Epithelial cell of esophagus (primary cell): ENCODE results near the gene RBBP7.

Experiments used
- DNase-seq: peaks from one replicate; pipeline ENCODE4 v3.0.0; 2010; ENCODE audit warnings: low read depth
- H3K4me3 ChIP-seq: 2 replicates; pipeline ENCODE4 v1.5.1; 2011; ENCODE audit warnings: mild to moderate bottlenecking, low read length, control low read depth
- CTCF ChIP-seq: IDR thresholded peaks from 2 replicates; pipeline ENCODE4 v1.5.1; 2011; ENCODE audit warnings: low read depth, mild to moderate bottlenecking, low read length, control low read depth, inconsistent platforms; ENCODE audit not compliant: insufficient read depth; ENCODE audit errors: missing control alignments

RBBP7 gene

GRCh38 chrX:16882169-16882568 lies 12.0 kb upstream of the RBBP7 start:
- no peak for TF ChIP-seq CTCF
- DNase-seq, result peak; percentile 4
- no peak overlapping the region for H3K4me3 ChIP-seq

GRCh38 chrX:16876696-16877095 lies 6.5 kb upstream of the RBBP7 start:
- H3K4me3 ChIP-seq, result no peak overlapping the region
- DNase-seq, result no peak
- TF ChIP-seq CTCF, result no peak

- no peak for TF ChIP-seq CTCF
- no peak overlapping the region for H3K4me3 ChIP-seq
- DNase-seq, result no peak
Observed at GRCh38 chrX:16874458-16875095, 4.4 kb upstream of the RBBP7 start.

- no peak for TF ChIP-seq CTCF
- no peak overlapping the region for H3K4me3 ChIP-seq
- DNase-seq, result no peak
Observed at GRCh38 chrX:16873106-16873505, 2.9 kb upstream of the RBBP7 start.

GRCh38 chrX:16870862-16871815 lies 977 bp upstream of the RBBP7 start:
- TF ChIP-seq CTCF, result no peak
- peak overlapping the region; percentile 44 for H3K4me3 ChIP-seq
- DNase-seq, result no peak

- peak overlapping the region; percentile 65 for H3K4me3 ChIP-seq
- TF ChIP-seq CTCF, result no peak
- peak; percentile 17 for DNase-seq
Observed at GRCh38 chrX:16869393-16870094, 618 bp downstream of the RBBP7 start.
